Ovary (tissue), 9 donors: ENCODE measurements around the gene STPG4. TPM values are rescaled to one million over a fixed set of nuclear protein-coding genes. Genes with fewer than 3 reads are reported as not detected.
"Not testable (repeated sequence)": the region's sequence is repeated elsewhere in the genome, so short reads cannot be mapped to it uniquely, and the experiment has no call there.

ENCODE experiments used
- DNase-seq, 5 donors: peaks; one replicate each; pipeline ENCODE4 v3.0.0-alpha.2; 2019 to 2020
- H3K27ac ChIP-seq, 2 donors: fragments of 200-600 bp; one replicate each; pipeline versions ENCODE4 v1.5.1 to v1.8.0; 2019 to 2022
- H3K27me3 ChIP-seq: fragments of 200-600 bp; one replicate; pipeline ENCODE4 v1.8.0; 2022
- H3K36me3 ChIP-seq: fragments of 200-600 bp; sonication (generic); one replicate; pipeline ENCODE4 v1.5.1; 2019
- H3K4me1 ChIP-seq: one replicate; pipeline ENCODE4 v1.8.1; 2013; ENCODE audit warnings: mild to moderate bottlenecking, moderate library complexity; ENCODE audit not compliant: insufficient read depth
- H3K4me3 ChIP-seq: fragments of 200-600 bp; sonication (generic); one replicate; pipeline ENCODE4 v1.5.1; 2017
- H3K9me3 ChIP-seq, 2 donors: fragments of 200-600 bp in 1 of 2; sonication (generic) in 1 of 2; one replicate each; pipeline versions ENCODE4 v1.5.1 to v1.8.1; 2013 to 2019; ENCODE audit warnings: mild to moderate bottlenecking in 1 of 2, moderate library complexity in 1 of 2
- EP300 ChIP-seq: sonication (generic); formaldehyde crosslinking; IDR thresholded peaks from one replicate; pipeline ENCODE4 v1.6.1; 2017; ENCODE audit warnings: antibody characterized with exemption
- POLR2A ChIP-seq: fragments of 450-650 bp; IDR thresholded peaks from one replicate; pipeline ENCODE4 v1.6.1; 2017; ENCODE audit warnings: antibody characterized with exemption, mild to moderate bottlenecking, moderate library complexity
- WGBS, 3 donors: extraction: QIAGEN DNeasy Blood & Tissue Kit in 1 of 3; methylation state at CpG; one replicate each; pipeline versions ENCODE4 v1.1.5 to v1.1.7; 2013 to 2017; 5-methylcytosine and 5-hydroxymethylcytosine counted together
- intact Hi-C, 4 donors: fragments of 100-400 bp; cut with DNase I; formaldehyde crosslinking; loops; one replicate each; pipeline versions ENCODE4 v1.11.0 to v1.15.1; 2022 to 2023
- polyA plus RNA-seq, 2 donors: library from polyadenylated mRNA; stranded (reverse); fragments of 200-250 nt in 1 of 2; fragments of 350-450 nt in 1 of 2; fragmentation: Illumina TruSeq in 1 of 2; extraction: RNeasy Lipid Tissue Mini Kit (QIAGEN cat#74804) in 1 of 2; gene quantifications; one replicate each; pipeline ENCODE4 v1.2.3, GENCODE V29; 2013 to 2014
- total RNA-seq, 7 donors: library from RNA; depleted of rRNA in 2 of 7; stranded (reverse); fragments of >200 nt in 2 of 7; fragmentation: NEBNext Ultra II Directional in 3 of 7; extraction: Animal tissue kit (Norgen Biotek cat#: 25700) in 3 of 7; gene quantifications; one replicate each; pipeline versions ENCODE4 v1.1.0 to v1.2.4, GENCODE V29; 2016 to 2023
- TF ChIP-seq, protein P1 (sequence below), 3 donors: fragments of 450-650 bp in 2 of 3; fragments of 200-600 bp in 1 of 3; IDR thresholded peaks; one replicate each; pipeline versions ENCODE4 v1.5.1 to v1.8.0; 2016 to 2022; ENCODE audit warnings: antibody characterized with exemption in 3 of 3, mild to moderate bottlenecking in 1 of 3
- donor health status: DM: no; HTN: no; CAD: no; lungs with moderate emphysema.
- donor health status: DM: no; HTN: no; CAD: no.
- donor health status: Bipolar disorder and iron deficiency.
- donor health status: DM: yes; HTN: yes; CAD: no.
- donor health status: DM: no; HTN: no; CAD: no.
- donor health status: DM: yes; HTN: yes; CAD: no.

STPG4 gene
- total and polyA plus RNA-seq, 9 donors, result 0.17 to 0.35 TPM; not detected in 7

DNA sequence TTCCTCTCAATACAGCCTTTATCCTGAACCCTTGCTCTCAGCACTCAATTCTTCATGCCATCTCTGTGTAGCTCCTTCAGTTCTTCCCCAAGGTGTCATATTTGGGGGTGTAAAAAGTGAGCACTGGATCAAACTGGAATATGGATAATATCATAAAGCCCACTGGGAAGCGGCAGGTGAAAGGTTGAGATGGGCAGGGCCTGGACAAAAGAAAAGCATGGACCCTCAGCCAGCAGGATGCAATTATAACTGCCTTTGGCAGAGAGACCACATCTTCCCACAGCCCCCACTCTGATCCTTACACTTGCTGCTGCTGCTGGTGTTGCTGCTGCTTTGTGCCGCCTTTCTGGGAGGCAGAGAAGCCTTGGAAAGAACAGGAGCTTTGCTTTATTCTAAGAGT, 31.2 kb upstream of the STPG4 start:
- Histone ChIP-seq H3K27me3 (no peaks in the 10 kb centered on the region), H3K36me3 (no peaks in the 10 kb centered on the region), H3K4me1 (no peaks in the 10 kb centered on the region), H3K9me3 (no peaks in the 10 kb centered on the region), H3K4me3 (no peak overlapping the region), H3K27ac (no peak overlapping the region)
- WGBS, 3 donors, result 90 to 99% (median 97%) methylated on average over 2 of the region's 2 CpGs
- no peak for DNase-seq
- TF ChIP-seq, protein P1, sequence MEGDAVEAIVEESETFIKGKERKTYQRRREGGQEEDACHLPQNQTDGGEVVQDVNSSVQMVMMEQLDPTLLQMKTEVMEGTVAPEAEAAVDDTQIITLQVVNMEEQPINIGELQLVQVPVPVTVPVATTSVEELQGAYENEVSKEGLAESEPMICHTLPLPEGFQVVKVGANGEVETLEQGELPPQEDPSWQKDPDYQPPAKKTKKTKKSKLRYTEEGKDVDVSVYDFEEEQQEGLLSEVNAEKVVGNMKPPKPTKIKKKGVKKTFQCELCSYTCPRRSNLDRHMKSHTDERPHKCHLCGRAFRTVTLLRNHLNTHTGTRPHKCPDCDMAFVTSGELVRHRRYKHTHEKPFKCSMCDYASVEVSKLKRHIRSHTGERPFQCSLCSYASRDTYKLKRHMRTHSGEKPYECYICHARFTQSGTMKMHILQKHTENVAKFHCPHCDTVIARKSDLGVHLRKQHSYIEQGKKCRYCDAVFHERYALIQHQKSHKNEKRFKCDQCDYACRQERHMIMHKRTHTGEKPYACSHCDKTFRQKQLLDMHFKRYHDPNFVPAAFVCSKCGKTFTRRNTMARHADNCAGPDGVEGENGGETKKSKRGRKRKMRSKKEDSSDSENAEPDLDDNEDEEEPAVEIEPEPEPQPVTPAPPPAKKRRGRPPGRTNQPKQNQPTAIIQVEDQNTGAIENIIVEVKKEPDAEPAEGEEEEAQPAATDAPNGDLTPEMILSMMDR (IDR thresholded peaks at IDR 0.05), result no peak
- TF ChIP-seq POLR2A, result no peak
- TF ChIP-seq EP300, result no peak
- intact Hi-C loops, result no loop called here

DNA sequence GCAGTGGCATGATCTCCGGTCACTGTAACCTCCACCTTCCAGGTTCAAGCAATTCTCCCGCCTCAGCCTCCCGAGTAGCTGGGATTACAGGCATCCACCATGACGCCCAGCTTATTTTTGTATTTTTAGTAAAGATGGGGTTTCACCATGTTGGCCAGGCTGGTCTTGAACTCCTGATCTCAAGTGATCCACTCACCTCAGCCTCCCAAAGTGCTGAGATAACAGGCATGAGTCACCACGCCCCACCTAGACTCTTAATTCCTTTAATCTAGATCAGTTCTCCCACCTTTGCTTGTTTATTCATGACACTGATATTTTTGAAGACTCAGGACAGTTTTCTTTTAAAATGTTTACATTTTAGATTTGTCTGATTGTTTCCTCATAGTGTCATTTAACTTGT, 30.0 kb upstream of the STPG4 start:
- H3K4me1 ChIP-seq, intact Hi-C loops, H3K27ac ChIP-seq, H3K9me3 ChIP-seq, DNase-seq, H3K36me3 ChIP-seq, H3K4me3 ChIP-seq, H3K27me3 ChIP-seq: not testable (repeated sequence)
- WGBS, 3 donors, result 78 to 84% (median 78%) methylated on average over 5 of the region's 5 CpGs

DNA sequence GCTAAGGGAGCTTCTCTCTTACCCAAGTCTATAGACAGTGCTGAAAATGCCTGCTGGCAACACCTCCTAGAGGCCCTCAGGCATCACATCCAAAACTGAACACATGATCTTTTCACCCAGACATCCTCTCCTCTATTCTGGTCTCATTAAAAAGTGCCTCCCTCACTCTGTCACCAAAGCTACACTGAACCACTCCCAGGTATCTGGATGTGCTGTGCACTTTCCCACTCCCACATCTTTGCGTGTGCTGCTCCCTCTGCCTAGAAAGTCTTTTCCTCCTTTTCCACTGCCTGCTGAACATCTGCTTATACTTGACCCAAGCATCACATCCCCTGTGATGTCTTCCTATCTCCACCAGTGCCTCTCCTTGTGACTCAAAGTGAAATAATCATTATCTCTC, 26.1 kb upstream of the STPG4 start:
- H3K4me1 ChIP-seq, result no peaks in the 10 kb centered on the region
- no peaks in the 10 kb centered on the region for H3K27me3 ChIP-seq
- H3K9me3 ChIP-seq, result no peaks in the 10 kb centered on the region
- intact Hi-C loops, result no loop called here
- no peak overlapping the region for H3K4me3 ChIP-seq
- TF ChIP-seq POLR2A (no peak), EP300 (no peak)
- TF ChIP-seq, protein P1 (IDR thresholded peaks at IDR 0.05), result no peak
- H3K36me3 ChIP-seq, result no peaks in the 10 kb centered on the region
- DNase-seq, result no peak
- H3K27ac ChIP-seq, result no peak overlapping the region
- WGBS, 3 donors, result 87 to 97% (median 96%) methylated on average over 1 of the region's 1 CpG

DNA sequence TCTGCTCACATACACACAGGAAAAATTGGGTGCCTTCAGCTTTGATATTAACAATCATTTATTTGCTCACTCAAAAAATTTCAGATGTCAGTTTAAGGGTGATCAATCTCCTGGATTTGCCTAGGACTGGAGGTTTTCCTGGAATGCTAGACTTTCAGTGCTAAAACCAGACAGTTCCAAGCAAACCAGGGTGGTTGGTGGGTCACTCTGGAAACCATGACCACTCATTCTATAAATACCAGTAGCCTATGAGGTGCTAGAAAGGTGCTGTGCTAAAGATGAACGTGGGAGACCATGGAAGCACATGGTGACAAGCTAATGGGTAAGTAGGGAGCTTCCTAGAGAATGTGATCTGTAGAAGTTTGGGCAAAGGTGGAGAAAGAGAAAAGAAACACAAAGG, 25.4 kb upstream of the STPG4 start:
- H3K36me3 ChIP-seq, result no peaks in the 10 kb centered on the region
- TF ChIP-seq POLR2A (no peak), EP300 (no peak)
- TF ChIP-seq, protein P1 (IDR thresholded peaks at IDR 0.05), result no peak
- H3K4me3 ChIP-seq, result no peak overlapping the region
- DNase-seq, result no peak
- no peaks in the 10 kb centered on the region for H3K27me3 ChIP-seq
- no peaks in the 10 kb centered on the region for H3K4me1 ChIP-seq
- intact Hi-C loops, result no loop called here
- WGBS, 3 donors, result 85 to 89% (median 86%) methylated on average over 1 of the region's 1 CpG
- no peak overlapping the region for H3K27ac ChIP-seq
- no peaks in the 10 kb centered on the region for H3K9me3 ChIP-seq

DNA sequence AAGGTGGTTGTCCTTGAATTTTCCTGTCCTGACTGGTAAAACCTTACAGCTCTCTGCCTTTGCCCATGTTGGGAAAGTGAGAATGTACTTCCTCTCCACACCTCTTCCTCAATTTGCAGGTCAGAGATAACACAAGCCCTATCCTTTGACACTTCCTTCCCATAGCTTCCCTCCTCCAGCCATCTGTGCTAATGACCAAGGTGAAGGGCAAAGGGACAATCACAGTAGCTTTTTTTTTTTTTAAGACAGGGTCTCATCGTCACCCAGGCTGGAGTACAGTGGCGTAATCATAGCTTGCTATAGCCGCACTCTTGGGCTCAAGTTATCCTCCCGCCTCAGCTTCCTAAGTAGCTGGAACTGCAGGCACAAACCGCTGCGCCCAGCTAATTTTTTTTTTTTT, 24.3 kb upstream of the STPG4 start:
- WGBS, 3 donors, result 91 to 98% (median 97%) methylated on average over 6 of the region's 6 CpGs
- H3K9me3 ChIP-seq, result no peaks in the 10 kb centered on the region
- TF ChIP-seq POLR2A (no peak), EP300 (no peak)
- TF ChIP-seq, protein P1 (IDR thresholded peaks at IDR 0.05), result no peak
- H3K27ac ChIP-seq, result no peak overlapping the region
- no peaks in the 10 kb centered on the region for H3K36me3 ChIP-seq
- no peak for DNase-seq
- no peaks in the 10 kb centered on the region for H3K4me1 ChIP-seq
- no peaks in the 10 kb centered on the region for H3K27me3 ChIP-seq
- intact Hi-C loops, result no loop called here
- no peak overlapping the region for H3K4me3 ChIP-seq
